BE2C (cell line): ENCODE data around the gene LDLRAD3.

ENCODE experiments used
- DNase-seq: peaks from one replicate; pipeline ENCODE4 v3.0.0-alpha.2; 2020
- H3K27me3 ChIP-seq: fragments of 250-450 bp; sonication (Bioruptor Pico); 2 replicates; pipeline ENCODE4 v1.5.1; 2020; ENCODE audit warnings: mild to moderate bottlenecking
- H3K36me3 ChIP-seq: fragments of 250-450 bp; sonication (Bioruptor Pico); 2 replicates; pipeline ENCODE4 v1.5.1; 2020; ENCODE audit warnings: mild to moderate bottlenecking
- H3K4me1 ChIP-seq: fragments of 250-450 bp; sonication (Bioruptor Pico); 2 replicates; pipeline ENCODE4 v1.5.1; 2020
- H3K4me3 ChIP-seq: 2 replicates; pipeline ENCODE4 v1.5.1; 2011; ENCODE audit warnings: low read depth, low read length
- H3K9me3 ChIP-seq: fragments of 250-450 bp; sonication (Bioruptor Pico); 2 replicates; pipeline ENCODE4 v1.5.1; 2020
- CTCF ChIP-seq: IDR thresholded peaks from 2 replicates; pipeline ENCODE4 v1.5.1; 2012; ENCODE audit warnings: mild to moderate bottlenecking, low read depth, low read length

The LDLRAD3 gene

GRCh38 chr11:36141196-36141953, 197.5 kb downstream of the LDLRAD3 start:
- Histone ChIP-seq H3K4me1 (no peaks in the 10 kb centered on the region), H3K9me3 (no peaks in the 10 kb centered on the region), H3K27me3 (no peaks in the 10 kb centered on the region), H3K4me3 (no peak overlapping the region), H3K36me3 (no peaks in the 10 kb centered on the region)
- no peak for TF ChIP-seq CTCF
- DNase-seq, result no peak

- TF ChIP-seq CTCF, result no peak
- DNase-seq, result no peak
- no peaks in the 10 kb centered on the region for H3K9me3 ChIP-seq
- H3K4me3 ChIP-seq, result no peak overlapping the region
- no peaks in the 10 kb centered on the region for H3K36me3 ChIP-seq
- H3K27me3 ChIP-seq, result no peaks in the 10 kb centered on the region
- H3K4me1 ChIP-seq, result no peaks in the 10 kb centered on the region
These were observed 198.1 kb downstream of the LDLRAD3 start for GRCh38 chr11:36141956-36142355.

- TF ChIP-seq CTCF, result no peak
- no peaks in the 10 kb centered on the region for H3K36me3 ChIP-seq
- no peaks in the 10 kb centered on the region for H3K27me3 ChIP-seq
- DNase-seq, result no peak
- H3K9me3 ChIP-seq, result no peaks in the 10 kb centered on the region
- H3K4me1 ChIP-seq, result no peaks in the 10 kb centered on the region
- H3K4me3 ChIP-seq, result no peak overlapping the region
These were observed 198.6 kb downstream of the LDLRAD3 start for GRCh38 chr11:36142439-36142838.

- Histone ChIP-seq H3K4me3 (no peak overlapping the region), H3K9me3 (no peaks in the 10 kb centered on the region), H3K27me3 (no peaks in the 10 kb centered on the region), H3K36me3 (no peaks in the 10 kb centered on the region), H3K4me1 (no peaks in the 10 kb centered on the region)
- no peak for DNase-seq
- no peak for TF ChIP-seq CTCF
These were observed 199.0 kb downstream of the LDLRAD3 start for GRCh38 chr11:36142879-36143278.

- Histone ChIP-seq H3K4me1 (peaks cover 15% of the 10 kb centered on the region), H3K27me3 (no peaks in the 10 kb centered on the region), H3K9me3 (no peaks in the 10 kb centered on the region), H3K36me3 (no peaks in the 10 kb centered on the region), H3K4me3 (no peak overlapping the region)
- TF ChIP-seq CTCF, result no peak
- DNase-seq, result no peak
These were observed 202.6 kb downstream of the LDLRAD3 start for GRCh38 chr11:36146437-36146836.

GRCh38 chr11:36147491-36147890, 203.6 kb downstream of the LDLRAD3 start:
- DNase-seq, result no peak
- no peaks in the 10 kb centered on the region for H3K36me3 ChIP-seq
- no peaks in the 10 kb centered on the region for H3K27me3 ChIP-seq
- no peaks in the 10 kb centered on the region for H3K9me3 ChIP-seq
- H3K4me3 ChIP-seq, result no peak overlapping the region
- TF ChIP-seq CTCF, result no peak
- H3K4me1 ChIP-seq, result peaks cover 15% of the 10 kb centered on the region
